ENCODE data around the gene ZFAND4.

DNA sequence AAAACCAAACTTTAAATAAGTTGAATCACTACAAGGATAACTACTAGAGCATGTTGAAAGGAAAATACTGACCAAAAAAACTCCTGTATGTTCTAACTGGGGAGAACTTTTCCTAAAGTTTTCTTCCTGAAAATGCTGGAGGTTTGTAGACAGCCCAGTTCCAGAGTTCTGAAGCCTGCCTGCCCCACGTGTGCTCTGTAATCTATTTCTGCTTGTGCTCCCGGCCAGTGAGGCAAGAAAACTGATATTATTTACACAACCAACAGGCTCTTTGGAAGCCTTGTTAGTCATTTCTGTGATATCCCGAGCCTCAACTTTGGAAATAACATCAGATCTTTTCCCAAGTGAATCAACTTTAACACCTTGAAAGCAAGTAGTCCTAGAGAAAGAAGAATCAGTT lies 46.7 kb downstream of the ZFAND4 start:
- no peak for TF ChIP-seq EZH2 (IDR thresholded peaks at IDR 0.05; ENCODE audit: borderline replicate concordance, low read length)
- TF ChIP-seq, protein P1, sequence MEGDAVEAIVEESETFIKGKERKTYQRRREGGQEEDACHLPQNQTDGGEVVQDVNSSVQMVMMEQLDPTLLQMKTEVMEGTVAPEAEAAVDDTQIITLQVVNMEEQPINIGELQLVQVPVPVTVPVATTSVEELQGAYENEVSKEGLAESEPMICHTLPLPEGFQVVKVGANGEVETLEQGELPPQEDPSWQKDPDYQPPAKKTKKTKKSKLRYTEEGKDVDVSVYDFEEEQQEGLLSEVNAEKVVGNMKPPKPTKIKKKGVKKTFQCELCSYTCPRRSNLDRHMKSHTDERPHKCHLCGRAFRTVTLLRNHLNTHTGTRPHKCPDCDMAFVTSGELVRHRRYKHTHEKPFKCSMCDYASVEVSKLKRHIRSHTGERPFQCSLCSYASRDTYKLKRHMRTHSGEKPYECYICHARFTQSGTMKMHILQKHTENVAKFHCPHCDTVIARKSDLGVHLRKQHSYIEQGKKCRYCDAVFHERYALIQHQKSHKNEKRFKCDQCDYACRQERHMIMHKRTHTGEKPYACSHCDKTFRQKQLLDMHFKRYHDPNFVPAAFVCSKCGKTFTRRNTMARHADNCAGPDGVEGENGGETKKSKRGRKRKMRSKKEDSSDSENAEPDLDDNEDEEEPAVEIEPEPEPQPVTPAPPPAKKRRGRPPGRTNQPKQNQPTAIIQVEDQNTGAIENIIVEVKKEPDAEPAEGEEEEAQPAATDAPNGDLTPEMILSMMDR (conservative IDR thresholded peaks at IDR 0.05 in 1 of 2, IDR thresholded peaks at IDR 0.05 in 1 of 2; ENCODE audit: extremely low read depth in 1 of 2, insufficient read depth in 1 of 2, low read depth in 1 of 2, low read length in 2 of 2), result no peak
